OCI-M2 (cell line): ENCODE data around the gene AP1M1.

Experiments
- DNase-seq: peaks from one replicate; lab custom pipeline; 2025; ENCODE audit not compliant: unreplicated experiment; lab: John Stamatoyannopoulos, UW

AP1M1 gene

DNA sequence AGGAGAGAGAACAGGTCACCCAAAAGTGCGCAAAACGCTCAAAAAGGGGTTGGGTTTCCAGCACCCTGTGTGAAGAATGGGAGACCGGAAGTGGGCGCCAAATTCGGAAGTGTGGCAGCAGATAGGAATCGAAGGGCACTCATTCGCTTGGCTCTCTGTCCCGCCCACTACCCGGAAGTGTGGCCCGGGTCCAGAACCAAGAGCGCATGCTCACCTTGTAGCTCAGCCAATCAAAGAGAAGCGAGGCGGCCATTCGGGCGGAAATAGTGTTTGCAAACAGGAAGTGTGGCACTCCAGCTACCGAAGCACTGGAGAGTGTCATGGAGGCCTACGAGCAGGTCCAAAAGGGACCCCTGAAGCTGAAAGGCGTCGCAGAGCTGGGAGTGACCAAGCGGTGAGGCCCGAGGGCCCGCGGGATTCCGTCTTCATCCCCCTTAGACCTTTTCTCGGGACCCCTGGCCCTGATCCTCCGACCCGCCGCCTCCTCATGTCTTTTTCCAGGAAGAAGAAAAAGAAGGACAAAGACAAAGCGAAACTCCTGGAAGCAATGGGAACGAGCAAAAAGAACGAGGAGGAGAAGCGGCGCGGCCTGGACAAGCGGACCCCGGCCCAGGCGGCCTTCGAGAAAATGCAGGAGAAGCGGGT is 12.5 kb upstream of the AP1M1 start, which contains the start of gene FAM32A:
FAM32A (plus strand) TSS at position 288 of the 645 bp plus-strand sequence; CDS start at position 321, 33 bp downstream.
- peak; percentile 99 for DNase-seq

DNA sequence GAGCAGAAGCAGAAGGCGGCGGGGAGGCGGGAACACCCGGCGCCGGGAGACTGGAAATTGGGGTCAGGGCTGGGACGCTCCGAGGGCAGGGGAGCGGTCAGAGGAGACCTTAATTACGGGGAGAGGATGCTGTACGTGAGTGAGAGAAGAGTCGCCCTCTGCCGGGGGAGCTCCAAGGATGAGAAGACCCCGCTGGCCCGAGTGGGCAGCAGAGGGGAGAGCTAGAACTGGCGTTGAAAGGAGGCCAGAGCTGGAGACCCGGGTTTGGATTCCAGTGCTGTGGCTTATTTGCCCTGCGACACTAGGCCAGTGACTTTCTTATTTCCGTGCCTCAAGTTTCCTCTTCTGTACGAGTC is 12.0 kb upstream of the AP1M1 start:
- DNase-seq, result no peak

GRCh38 chr19:16188521-16188920 is 9.2 kb upstream of the AP1M1 start:
- no peak for DNase-seq

DNA sequence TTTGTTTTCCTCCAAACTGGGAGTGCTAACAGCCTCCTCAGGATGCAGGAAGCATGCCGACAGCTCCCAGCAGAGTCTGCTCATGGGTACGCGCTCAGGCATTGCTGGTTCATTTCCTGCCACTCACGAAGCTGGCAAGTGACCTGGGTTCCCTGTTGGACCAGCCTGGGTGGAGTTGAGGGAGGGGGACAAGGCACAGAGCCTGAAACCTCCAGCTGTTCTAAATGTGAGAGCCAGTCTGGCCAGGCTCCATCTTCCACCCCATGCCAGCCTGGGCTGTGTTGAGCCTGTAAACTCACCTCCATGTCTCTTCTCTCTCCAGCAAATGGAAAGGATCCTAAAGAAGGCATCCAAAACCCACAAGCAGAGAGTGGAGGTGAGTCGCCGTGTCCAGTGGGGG is 7.5 kb upstream of the AP1M1 start:
- no peak for DNase-seq

DNA sequence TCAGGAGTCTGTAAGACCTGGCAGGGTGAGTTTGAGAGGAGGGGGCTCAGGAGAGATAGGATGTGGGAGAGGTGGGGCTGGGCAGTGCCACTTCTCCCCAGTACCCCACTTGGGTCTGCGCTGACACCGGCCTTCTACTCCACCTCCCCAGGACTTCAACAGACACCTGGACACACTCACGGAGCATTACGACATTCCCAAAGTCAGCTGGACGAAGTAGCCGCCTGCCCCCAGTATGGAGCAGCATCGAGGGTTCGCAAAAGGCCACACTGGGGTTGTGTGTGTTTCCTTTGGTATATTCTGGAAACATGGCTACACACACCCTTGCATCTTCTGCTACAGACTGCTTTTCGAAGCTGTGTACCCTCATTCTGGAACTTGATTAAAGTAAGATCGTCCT is 7.0 kb upstream of the AP1M1 start:
- no peak for DNase-seq

DNA sequence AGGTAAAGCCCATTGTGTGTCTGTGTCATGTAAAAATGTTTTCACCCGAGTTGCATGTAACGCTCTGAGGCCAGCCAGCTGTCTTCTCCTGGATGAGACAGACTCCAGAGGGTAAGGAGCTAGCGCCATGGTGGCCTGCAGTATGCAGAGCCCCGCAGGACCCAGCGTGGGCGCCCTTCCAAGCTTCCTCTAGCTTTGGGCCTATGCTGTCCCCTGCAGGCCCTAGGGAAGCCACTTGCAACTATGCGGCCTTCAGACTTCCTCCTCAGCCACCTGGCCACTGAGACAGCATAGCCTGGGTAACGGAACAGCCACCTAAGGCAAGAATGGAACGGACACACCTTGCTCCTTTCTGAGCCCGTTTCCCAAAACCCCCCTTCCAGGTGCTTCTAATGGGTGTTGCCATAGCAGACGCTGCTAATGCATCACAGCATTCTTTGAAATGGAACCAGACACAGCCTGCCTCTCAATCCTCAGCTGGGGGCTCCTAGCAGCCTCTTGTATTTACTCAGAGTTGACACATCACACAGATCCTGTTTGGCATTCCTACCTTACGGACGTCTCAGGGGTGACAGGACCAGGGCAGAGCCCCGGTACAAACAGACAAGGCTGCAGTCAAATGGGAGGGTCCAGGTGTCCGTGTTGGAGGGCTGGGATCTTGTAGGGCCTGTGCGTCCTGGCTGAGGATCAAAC is 6.3 kb upstream of the AP1M1 start:
- DNase-seq, result no peak

DNA sequence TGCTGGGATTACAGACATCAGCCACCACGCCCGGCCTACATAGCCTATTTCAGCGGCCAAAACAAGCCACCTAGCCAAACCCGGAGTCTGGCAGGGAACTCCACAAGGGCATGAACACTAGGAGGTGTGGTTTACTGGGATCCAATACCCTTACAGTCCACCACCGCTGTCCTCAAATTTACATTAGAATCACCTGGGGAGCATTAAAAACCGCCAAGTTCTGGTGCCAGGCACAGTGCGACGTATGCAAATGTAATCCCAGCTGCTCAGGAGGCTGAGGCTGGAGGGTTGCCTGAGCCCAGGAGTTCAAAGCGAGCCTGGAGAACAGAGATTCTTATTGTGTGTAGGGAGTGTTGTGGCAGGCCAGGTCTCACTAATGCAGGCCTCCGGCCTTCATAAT is 4.2 kb upstream of the AP1M1 start:
- DNase-seq, result no peak

DNA sequence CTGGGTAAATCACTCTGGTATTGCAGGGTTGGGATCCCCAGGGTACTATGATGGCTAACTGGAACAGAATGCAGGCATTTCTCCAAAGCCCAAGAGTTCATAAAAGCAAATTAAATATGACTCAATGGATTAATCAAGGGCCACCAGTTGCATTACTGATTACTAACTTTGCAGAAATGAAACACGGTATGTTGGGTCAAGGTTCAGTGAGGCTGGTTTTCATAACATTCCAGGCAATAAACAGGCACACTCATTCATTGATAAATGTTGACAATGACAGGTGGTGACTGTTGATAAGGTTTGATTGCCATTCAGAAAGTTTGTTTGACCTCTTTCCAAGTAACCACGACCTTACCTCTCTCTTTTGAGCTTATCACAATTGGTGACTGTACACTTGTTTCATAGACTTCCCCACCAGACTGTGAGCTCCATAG is 506 bp upstream of the AP1M1 start:
- no peak for DNase-seq

GRCh38 chr19:16198370-16198651 is 600 bp downstream of the AP1M1 start:
- DNase-seq, result no peak

DNA sequence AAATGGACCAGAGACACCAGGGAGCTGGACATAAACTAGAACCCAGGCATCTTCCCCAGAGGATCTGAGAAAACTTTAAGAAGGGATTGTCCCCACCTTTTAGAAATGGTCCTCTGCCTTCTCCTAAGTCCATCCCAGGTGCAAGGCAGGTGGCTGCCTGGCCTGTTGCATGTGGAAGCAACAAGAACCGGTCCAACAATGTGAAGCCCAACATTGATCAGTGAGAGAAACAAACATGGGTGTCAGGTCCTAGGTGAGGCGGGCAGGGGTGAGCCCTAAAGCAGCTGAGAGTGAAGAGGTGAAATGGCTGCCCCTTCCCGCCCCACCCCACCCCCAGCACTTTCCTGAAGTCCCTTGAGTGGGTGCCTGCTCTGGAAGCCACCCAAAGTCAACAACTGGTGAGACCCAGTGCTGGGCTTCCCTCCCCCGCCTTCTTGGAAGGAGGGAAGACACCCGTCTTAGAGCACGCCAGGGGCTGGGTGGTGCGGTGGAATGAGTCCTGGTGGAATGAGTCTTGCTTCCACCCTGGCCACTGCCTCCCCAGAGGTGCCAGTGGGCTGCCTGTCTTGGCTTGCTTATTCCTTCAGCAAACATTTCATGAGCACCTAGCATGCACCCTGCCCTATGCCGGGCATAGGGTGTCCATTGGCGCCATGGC is 1.7 kb downstream of the AP1M1 start:
- no peak for DNase-seq

DNA sequence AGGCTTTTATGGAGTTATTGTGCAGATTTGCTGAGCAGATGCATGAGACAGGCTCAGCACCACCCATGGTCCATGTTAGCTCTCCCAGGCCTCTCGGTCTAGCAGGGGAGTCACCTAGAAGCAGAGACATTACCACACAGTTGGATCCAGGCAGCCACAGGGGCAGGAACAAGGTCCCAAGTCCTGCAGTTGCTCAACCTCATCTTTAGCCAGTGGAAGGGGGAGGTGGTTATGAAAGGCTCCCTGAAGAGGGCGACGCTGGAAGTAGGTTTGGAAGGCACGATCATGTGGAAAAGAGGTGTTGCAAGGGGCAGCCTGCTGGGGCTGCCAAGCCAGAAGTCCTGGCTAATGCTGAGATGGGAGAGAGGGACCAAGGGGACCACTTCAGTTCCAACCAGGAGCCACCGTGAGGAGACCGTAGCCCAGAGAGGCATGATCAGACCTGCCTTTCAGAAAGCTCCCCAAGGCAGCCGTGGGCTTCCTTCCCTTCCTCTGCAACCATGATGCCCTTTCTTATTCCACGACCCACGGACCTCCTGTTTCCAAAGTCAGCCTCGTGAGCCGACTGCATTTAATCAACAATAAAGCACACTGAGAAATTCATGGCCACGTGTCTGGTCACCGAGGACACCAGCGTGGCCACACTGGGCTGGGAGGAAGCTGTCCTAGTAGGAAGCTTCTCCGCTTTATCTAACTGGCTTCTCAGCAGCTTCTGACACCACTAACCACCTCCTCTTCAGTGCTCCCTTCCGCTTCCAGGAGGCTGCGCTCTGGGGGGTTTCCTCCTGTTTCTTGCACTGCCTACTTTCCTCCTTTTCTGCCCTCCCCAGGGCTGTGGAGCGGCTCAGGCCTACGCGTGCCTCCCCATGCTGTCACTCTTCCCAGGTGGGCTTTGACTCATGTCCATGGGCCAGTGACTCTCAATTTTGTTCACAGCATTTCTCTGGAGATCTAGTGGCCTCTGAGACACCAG is 2.6 kb downstream of the AP1M1 start:
- no peak for DNase-seq

GRCh38 chr19:16201011-16201391 is 3.3 kb downstream of the AP1M1 start:
- DNase-seq, result no peak

DNA sequence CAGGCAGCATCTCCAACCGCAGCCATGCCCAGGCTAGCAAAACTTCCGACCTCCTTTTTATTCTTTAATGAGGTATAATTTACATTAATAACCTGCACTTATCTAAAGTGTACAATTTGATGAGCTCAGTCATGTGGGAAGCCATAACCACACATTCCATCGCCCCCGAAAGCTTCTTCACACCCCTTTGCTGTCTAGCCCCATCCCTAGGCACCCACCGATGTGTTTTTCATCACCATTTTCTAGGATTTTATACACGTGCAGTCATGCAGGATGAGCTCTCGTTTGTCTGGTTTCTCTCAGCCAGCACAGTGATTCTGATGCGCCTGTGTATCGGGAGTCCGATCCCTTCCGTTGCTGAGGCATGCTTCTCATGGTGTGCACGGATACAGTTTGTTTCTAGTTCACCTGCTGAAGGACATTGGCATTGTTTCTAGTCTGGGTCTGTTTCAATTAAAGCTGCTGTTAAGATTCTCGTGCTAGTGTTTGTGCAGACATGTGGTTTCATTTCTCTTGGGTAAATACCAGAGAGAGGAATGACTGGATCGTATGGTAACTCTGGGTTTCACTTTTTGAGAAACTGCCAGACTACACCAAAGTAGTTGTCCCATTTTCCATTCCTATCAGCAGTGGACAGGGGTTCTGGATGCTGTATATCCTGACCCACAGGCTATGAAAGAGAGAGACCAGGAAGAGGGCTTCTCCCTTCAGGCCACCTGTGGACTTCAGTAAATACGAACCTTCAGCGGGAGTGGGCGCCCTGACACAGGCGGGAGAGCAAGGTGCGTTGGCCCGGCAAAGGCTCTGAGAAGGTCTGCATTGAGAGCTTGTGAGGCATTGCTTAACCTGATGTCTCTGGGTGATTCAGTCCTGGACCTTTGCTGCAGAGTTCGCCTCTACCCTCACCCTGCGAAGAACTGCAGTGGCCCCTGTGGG is 4.9 kb downstream of the AP1M1 start:
- no peak for DNase-seq

DNA sequence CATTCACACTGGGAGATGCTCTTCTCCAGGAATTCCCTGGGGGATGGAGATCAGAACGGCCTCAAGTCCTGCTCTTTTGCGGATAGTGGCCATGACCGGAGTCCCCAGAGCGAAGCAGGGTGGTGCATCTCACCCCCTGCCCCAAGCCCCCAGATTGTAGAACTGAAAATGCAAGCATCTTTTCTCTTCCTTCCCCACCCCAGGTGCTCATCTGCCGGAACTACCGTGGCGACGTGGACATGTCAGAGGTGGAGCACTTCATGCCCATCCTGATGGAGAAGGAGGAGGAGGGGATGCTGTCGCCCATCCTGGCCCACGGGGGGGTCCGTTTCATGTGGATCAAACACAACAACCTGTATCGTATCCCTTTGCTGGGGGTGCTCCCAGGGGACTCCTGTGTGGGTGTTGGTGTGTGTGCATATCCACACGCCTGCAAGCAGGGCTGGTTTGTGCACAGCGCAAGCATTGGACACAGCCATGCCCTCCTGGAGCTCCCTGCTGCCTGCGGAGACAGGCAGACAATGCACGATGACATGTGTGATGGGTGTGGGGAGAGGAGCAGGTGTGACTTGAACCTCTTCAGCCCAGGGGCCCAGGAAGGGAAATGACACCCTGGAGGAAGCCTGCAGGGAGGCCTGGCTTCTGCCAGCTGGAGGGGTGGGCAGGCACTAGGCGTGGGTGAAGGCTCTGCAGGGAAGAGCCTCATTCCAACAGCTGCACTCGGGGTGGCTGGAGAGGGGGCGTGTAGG is 5.7 kb downstream of the AP1M1 start:
- DNase-seq, result no peak

GRCh38 chr19:16204005-16204294 is 6.2 kb downstream of the AP1M1 start:
- DNase-seq, result no peak

DNA sequence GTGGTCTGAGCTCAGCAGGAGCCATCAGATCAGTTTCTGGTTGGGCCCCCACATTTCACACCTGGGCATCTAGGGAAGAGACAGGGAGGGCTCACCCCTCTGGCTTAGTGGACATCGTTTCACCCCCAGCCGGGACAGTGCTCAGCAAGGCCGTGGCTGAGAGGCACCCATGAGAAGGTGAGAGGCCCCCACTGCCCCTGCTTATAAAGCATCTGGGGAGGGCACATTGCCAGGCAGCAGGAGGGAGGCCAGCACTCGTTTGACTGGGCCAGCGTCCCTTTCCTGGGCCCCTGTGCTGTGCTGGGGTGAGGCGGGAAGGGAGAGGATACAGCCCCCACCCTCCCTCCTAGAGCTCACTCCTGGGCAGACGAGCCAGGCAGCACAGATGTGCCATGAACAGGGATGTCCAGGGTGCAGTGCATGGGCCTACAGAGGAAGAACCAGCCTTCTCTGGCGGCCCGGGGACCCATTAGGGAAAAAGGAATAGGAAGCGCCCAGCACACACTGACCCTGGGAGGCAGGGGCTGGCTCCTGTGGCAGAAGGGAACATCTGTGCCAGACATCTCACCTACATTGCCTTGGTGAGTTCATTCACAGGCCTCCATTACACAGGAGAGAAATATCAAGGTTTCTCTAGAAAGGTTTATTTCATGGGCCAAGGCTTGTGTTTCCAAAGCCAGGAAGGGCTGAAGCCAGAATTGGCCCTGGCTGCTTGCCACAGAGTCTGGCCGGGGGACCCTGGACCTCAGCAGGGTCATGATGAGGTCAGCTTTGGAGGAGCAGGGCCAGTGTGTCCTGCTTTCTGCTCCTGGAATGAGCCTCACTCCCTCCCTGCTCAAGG is 7.7 kb downstream of the AP1M1 start:
- DNase-seq, result no peak

DNA sequence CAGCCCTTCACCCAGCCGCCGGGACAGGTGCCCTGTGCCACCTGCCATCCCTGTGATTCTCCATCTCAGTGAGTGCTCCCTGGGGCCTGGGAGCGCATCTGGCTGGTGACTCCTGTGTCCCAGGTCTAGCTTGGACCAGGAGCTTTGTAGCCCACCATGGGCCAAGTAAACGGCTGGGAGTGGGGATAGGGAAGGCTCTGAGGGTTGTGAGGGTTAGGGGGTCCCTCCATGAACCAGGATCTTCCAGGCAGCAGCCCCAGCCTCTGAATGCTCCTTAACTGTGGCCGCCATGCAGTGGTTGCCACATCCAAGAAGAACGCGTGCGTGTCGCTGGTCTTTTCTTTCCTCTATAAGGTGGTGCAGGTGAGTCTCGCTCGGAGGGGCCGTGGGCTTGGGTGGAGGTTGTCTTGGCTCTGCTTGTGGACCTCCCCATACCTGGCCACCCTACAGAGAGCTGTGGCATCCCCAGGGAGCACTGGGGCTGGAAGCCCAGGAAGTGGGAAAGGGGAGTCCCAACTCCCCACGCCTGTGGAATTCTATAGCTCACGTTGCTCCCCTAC is 8.4 kb downstream of the AP1M1 start:
- DNase-seq, result no peak

DNA sequence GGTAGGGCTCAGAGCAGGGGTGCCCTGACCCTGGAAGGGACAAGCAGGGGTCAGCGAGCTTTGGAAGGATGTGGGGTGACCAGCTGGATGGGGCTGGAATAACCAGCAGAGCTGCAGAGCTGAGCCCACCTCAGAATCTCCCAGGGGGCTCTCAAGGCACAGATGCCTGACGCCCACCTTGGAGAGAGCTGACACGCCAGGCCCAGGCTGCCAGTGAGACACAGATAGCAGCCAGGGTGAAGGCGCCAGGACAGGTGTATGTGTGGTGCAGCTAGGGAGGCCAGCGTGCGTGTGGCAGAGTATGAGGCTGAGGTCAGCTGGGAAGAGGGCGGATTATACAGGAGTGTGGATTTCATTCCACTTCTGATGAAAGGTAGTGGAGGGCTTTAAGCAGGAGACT is 8.9 kb downstream of the AP1M1 start:
- DNase-seq, result no peak

DNA sequence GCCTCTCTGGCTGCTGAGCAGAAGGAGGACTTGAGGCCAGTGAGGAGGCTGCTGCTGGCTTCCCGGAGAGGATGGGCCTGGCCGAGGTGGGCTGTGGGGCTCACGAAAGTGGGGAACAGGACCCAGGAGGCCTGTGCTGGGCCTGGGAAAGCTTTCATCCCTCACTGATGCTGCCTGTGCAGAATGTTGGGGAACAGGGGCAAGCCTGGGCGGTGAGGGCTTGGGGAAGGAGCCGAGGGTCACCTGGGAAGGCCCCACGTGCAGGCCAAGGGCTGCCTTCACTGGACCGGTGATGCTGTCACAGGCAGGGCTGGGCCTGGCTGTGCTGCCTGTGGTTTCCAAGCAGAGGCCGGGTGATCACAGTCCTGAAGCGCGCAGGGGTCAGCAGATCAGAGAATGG is 9.4 kb downstream of the AP1M1 start:
- no peak for DNase-seq
